ENCODE results near the gene ADGRG1. TPM values are rescaled to one million over a fixed set of nuclear protein-coding genes. Genes with fewer than 3 reads are reported as not detected.
"Not testable (repeated sequence)": the region's sequence is repeated elsewhere in the genome, so short reads cannot be mapped to it uniquely, and the experiment has no call there.

The ADGRG1 gene
- total RNA-seq, 3 donors from 2014 or later = 3.6 to 11.9 (median 6.7) TPM

- Mint-ChIP-seq H3K36me3 (ENCODE audit: insufficient read depth) (no peaks in the 10 kb centered on the region), H3K27me3 (ENCODE audit: low read depth) (no peaks in the 10 kb centered on the region), H3K9me3 (no peaks in the 10 kb centered on the region), H3K4me1 (ENCODE audit: low read depth) (peaks cover 2% of the 10 kb centered on the region), H3K4me3 (no peak overlapping the region)
- ATAC-seq (no peak), DNase-seq (no peak)
Observed at GRCh38 chr16:57665541-57665940, 37.1 kb downstream of the ADGRG1 start.

- Mint-ChIP-seq H3K27me3 (ENCODE audit: low read depth) (peaks cover 1% of the 10 kb centered on the region), H3K36me3 (ENCODE audit: insufficient read depth) (no peaks in the 10 kb centered on the region), H3K4me3 (no peak overlapping the region), H3K9me3 (no peaks in the 10 kb centered on the region), H3K4me1 (ENCODE audit: low read depth) (peaks cover 2% of the 10 kb centered on the region)
- no peak for ATAC-seq
- no peak for DNase-seq
Observed at GRCh38 chr16:57666353-57667047, 38.1 kb downstream of the ADGRG1 start.

DNA sequence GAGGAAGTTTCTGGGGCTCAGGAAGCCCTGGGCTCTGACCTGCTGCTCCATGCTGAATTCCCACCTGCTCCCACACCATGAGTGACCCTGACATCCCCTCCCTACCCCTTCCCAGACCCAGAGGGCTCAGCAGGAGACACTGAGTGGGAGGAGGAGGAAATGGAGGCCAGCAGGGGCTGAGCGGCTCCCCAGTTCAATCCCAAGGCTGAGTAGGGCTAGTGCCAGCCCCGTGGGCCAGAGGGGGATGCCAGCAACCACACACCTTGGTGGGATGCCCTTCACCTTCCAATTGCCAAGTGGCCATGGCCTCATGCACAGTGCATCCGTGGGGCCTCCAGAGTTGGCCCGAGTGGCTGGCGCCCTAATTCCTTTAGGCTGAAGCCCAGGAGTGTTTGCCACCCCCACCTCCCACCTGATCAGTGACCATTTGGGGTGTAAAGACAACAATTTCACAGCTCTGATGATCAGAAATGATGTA, 38.7 kb downstream of the ADGRG1 start:
- ATAC-seq = peak in 1 of 2 donors; percentile 10
- Mint-ChIP-seq H3K4me1 (ENCODE audit: low read depth) (peaks cover 2% of the 10 kb centered on the region), H3K27me3 (ENCODE audit: low read depth) (peaks cover 1% of the 10 kb centered on the region), H3K36me3 (ENCODE audit: insufficient read depth) (no peaks in the 10 kb centered on the region), H3K4me3 (no peak overlapping the region), H3K9me3 (no peaks in the 10 kb centered on the region)
- no peak for DNase-seq

DNA sequence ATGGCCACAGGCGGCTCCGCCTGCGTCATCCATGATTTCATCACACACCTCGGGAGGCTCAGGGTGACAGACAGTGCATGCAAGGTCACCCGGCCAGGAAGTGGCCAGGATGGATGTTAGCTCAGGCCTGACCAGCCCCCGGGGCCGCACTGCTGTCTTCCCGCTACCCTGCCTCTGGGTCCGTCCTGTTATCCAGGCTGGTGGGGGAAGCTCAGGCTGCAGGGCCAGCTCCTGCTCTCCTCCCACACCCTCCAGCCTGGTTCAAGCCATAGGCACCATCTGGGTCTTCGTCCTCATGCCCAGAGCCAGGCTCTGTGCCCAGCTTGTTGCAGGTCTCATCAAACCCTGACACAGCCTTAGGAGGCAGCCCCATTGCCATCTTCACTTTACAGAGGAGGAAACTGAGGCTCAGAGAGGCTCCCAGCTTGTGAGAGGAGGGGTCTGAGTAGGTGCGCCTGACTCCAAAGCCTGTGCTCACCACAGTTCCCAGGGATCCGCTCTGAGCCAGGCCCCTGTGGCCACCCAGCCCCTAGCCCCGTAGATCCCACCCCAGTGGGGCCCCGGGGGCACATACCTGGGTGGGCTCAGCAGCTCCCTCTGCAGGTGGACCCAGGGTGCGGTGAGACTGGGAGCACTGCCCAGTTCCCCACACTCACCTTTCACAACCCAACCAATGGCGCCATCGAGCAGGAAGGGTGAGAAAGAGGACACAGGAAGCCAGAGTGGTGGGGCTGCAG, 39.3 kb downstream of the ADGRG1 start:
- peaks cover 1% of the 10 kb centered on the region for H3K27me3 Mint-ChIP-seq (ENCODE audit: low read depth)
- ATAC-seq = no peak

DNA sequence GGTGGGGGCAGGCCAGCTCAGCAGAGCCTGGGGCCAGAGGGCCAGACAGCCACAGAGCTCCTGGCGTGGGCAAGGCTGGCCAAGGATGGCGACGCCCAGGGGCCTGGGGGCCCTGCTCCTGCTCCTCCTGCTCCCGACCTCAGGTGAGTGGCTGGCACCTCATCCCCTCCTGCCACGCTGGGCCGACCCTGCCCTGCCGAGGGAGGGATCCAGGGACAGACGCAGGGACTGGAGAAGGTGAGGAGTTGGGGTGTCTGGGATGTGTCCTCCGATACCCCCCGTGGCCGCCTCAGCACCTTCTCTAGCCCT, 39.8 kb downstream of the ADGRG1 start, which contains the start of gene ADGRG3:
TSS of gene ADGRG3 (plus strand) at position 44 of the 309 bp plus-strand sequence. CDS start at position 86, 42 bp downstream.
- ATAC-seq (no peak), DNase-seq (no peak)
- Mint-ChIP-seq H3K9me3 (no peaks in the 10 kb centered on the region), H3K4me1 (ENCODE audit: low read depth) (peaks cover 2% of the 10 kb centered on the region), H3K27me3 (ENCODE audit: low read depth) (peaks cover 1% of the 10 kb centered on the region), H3K36me3 (ENCODE audit: insufficient read depth) (no peaks in the 10 kb centered on the region), H3K4me3 (no peak within 1 kb of the TSS)

More for the DNA sequence above, 39.3 kb downstream of the ADGRG1 start:
- no peaks in the 10 kb centered on the region for H3K9me3 Mint-ChIP-seq
- DNase-seq = no peak
- H3K36me3 Mint-ChIP-seq (ENCODE audit: insufficient read depth) = no peaks in the 10 kb centered on the region
- H3K4me3 Mint-ChIP-seq = no peak overlapping the region
- H3K4me1 Mint-ChIP-seq (ENCODE audit: low read depth) = peaks cover 2% of the 10 kb centered on the region

GRCh38 chr16:57668630-57669475, 40.4 kb downstream of the ADGRG1 start:
- Mint-ChIP-seq H3K9me3 (no peaks in the 10 kb centered on the region), H3K27me3 (ENCODE audit: low read depth) (peaks cover 1% of the 10 kb centered on the region), H3K36me3 (ENCODE audit: insufficient read depth) (no peaks in the 10 kb centered on the region), H3K4me3 (no peak overlapping the region), H3K4me1 (ENCODE audit: low read depth) (peaks cover 2% of the 10 kb centered on the region)
- no peak for ATAC-seq
- no peak for DNase-seq

GRCh38 chr16:57669476-57670162, 41.2 kb downstream of the ADGRG1 start:
- ATAC-seq = no peak
- no peak overlapping the region for H3K4me3 Mint-ChIP-seq
- H3K27me3 Mint-ChIP-seq (ENCODE audit: low read depth) = peaks cover 1% of the 10 kb centered on the region
- no peaks in the 10 kb centered on the region for H3K9me3 Mint-ChIP-seq
- no peak for DNase-seq
- peaks cover 2% of the 10 kb centered on the region for H3K4me1 Mint-ChIP-seq (ENCODE audit: low read depth)
- H3K36me3 Mint-ChIP-seq (ENCODE audit: insufficient read depth) = no peaks in the 10 kb centered on the region

- Mint-ChIP-seq H3K9me3 (no peaks in the 10 kb centered on the region), H3K27me3 (ENCODE audit: low read depth) (peaks cover 1% of the 10 kb centered on the region), H3K36me3 (ENCODE audit: insufficient read depth) (no peaks in the 10 kb centered on the region), H3K4me3 (no peak overlapping the region), H3K4me1 (ENCODE audit: low read depth) (peaks cover 2% of the 10 kb centered on the region)
- no peak for DNase-seq
- no peak for ATAC-seq
Observed at GRCh38 chr16:57670196-57670595, 41.8 kb downstream of the ADGRG1 start.

DNA sequence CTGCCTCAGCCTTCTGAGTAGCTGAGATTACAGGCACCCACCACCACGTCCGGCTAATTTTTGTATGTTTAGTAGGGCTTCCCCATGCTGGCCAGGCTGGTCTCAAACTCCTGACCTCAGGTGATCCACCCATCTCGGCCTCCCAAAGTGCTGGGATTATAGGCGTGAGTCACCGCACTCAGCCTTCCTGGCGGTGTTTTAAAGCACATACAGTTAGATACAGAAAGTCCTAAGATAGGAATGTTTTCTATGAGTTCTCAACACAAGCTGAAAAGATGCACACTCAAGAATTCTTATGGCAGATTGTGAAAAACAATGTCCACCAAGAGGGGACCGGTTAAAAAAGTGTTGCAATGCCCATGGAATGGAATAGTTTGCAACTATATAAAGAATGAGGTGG, 43.0 kb downstream of the ADGRG1 start:
- DNase-seq; H3K9me3 Mint-ChIP-seq; ATAC-seq; H3K4me1 Mint-ChIP-seq (ENCODE audit: low read depth); H3K27me3 Mint-ChIP-seq (ENCODE audit: low read depth); H3K36me3 Mint-ChIP-seq (ENCODE audit: insufficient read depth); H3K4me3 Mint-ChIP-seq: not testable (repeated sequence)

- no peaks in the 10 kb centered on the region for H3K9me3 Mint-ChIP-seq
- peaks cover 1% of the 10 kb centered on the region for H3K27me3 Mint-ChIP-seq (ENCODE audit: low read depth)
- no peaks in the 10 kb centered on the region for H3K36me3 Mint-ChIP-seq (ENCODE audit: insufficient read depth)
- ATAC-seq (no peak), DNase-seq (no peak)
- peaks cover 2% of the 10 kb centered on the region for H3K4me1 Mint-ChIP-seq (ENCODE audit: low read depth)
- no peak overlapping the region for H3K4me3 Mint-ChIP-seq
Observed at GRCh38 chr16:57672416-57672815, 44.0 kb downstream of the ADGRG1 start.

- no peaks in the 10 kb centered on the region for H3K9me3 Mint-ChIP-seq
- ATAC-seq = no peak
Observed at GRCh38 chr16:57672824-57673223, 44.4 kb downstream of the ADGRG1 start.

DNA sequence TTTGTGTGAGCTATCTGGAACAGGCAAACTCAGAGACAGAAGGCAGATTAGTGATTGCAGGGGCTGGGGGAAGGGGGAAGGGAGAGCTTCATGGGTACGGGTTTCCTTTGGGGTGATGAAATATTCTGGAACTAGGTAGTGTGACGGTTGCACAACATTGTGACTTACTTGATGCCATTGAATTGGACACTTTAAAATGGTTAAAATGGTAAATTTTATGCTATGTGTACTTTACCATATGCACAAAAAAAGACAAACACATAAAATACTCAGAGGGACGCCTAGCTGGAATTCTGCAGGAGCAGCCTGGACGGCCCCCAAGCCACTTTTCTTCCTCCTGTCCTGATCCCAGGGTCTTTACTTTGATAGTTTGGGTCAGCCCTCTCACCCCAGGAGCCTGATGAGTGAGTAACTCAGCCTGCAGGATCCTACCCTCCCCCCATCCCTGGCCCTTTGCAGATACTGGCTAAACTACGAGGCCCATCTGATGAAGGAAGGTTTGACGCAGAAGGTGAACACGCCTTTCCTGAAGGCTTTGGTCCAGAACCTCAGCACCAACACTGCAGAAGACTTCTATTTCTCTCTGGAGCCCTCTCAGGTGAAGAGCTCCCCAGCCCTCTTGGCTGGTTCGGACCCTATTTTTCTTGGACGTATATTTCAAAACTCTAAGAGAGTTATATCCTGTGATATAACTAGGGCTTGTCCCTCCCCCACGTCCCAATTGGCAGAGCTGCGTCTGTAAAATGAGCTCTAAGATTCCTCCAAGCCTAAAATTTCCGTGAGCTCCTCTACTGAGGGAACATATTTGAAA, 47.5 kb downstream of the ADGRG1 start:
- DNase-seq (no peak), ATAC-seq (no peak)
- no peak overlapping the region for H3K4me3 Mint-ChIP-seq
- no peaks in the 10 kb centered on the region for H3K36me3 Mint-ChIP-seq (ENCODE audit: insufficient read depth)
- H3K27me3 Mint-ChIP-seq (ENCODE audit: low read depth) = peaks cover 1% of the 10 kb centered on the region
- H3K4me1 Mint-ChIP-seq (ENCODE audit: low read depth) = no peaks in the 10 kb centered on the region
- no peaks in the 10 kb centered on the region for H3K9me3 Mint-ChIP-seq

More at GRCh38 chr16:57672824-57673223, 44.4 kb downstream of the ADGRG1 start:
- H3K4me1 Mint-ChIP-seq (ENCODE audit: low read depth) = peaks cover 2% of the 10 kb centered on the region
- no peak overlapping the region for H3K4me3 Mint-ChIP-seq
- no peak for DNase-seq
- H3K27me3 Mint-ChIP-seq (ENCODE audit: low read depth) = peaks cover 1% of the 10 kb centered on the region
- H3K36me3 Mint-ChIP-seq (ENCODE audit: insufficient read depth) = no peaks in the 10 kb centered on the region

DNA sequence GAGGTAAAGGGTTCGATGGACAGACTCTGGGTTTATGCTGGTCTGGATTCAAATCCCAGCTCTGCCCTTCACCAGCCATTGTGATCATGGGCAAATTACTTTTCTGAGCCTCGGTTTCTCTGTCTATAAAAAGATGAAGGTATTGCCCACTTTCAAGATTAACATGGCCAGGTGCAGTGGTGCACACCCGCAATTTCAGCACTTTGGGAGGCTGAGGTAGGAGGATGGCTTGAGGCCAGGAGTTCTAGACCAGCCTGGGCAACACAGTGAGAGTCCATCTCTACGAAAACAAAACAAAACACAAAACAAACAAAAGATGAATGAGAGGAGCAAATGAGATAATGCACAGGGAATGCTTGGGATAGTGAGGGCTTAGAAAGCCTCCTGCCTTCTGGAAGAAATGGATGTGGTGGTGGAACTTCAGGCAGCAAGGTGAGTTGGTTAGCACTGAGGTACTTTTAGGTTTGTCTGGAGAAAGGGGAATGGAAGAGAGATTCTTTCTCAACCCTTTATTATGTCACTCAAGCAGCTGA, 48.2 kb downstream of the ADGRG1 start:
- no peak overlapping the region for H3K4me3 Mint-ChIP-seq
- H3K27me3 Mint-ChIP-seq (ENCODE audit: low read depth) = no peaks in the 10 kb centered on the region
- ATAC-seq (no peak), DNase-seq (no peak)
- no peaks in the 10 kb centered on the region for H3K9me3 Mint-ChIP-seq
- no peaks in the 10 kb centered on the region for H3K4me1 Mint-ChIP-seq (ENCODE audit: low read depth)
- no peaks in the 10 kb centered on the region for H3K36me3 Mint-ChIP-seq (ENCODE audit: insufficient read depth)

Data from activated T-cell treated with anti-CD3 and anti-CD28 coated beads, Interleukin-2, amount 50 U/mL, for 4 hours (primary cell).